SK-N-SH (cell line): ENCODE measurements around the gene DENND1A. TPM values are rescaled to one million over a fixed set of nuclear protein-coding genes. Genes with fewer than 3 reads are reported as not detected.

ENCODE experiments used
- CTCF ChIA-PET: fragments of 300-600, 350-600 bp; formaldehyde crosslinking; extraction: SDS; loops from one replicate; lab custom pipeline; 2021; lab: Yijun Ruan, JAX
- POLR2A ChIA-PET: fragments of 350-600 bp; sonication (Branson Sonifier 250); formaldehyde crosslinking; extraction: SDS; loops from one replicate; lab custom pipeline; 2020; ENCODE audit warnings: antibody characterized with exemption, inconsistent platforms; lab: Yijun Ruan, JAX
- DNase-seq: peaks from one replicate; pipeline ENCODE4 v3.0.0; 2012
- H2AFZ ChIP-seq: fragments of 200-600 bp; sonication (generic); 2 replicates; pipeline ENCODE4 v1.8.1; 2016; ENCODE audit warnings: antibody characterized with exemption, mild to moderate bottlenecking, low read depth
- H3F3A ChIP-seq: fragments of 200-600 bp; sonication (generic); replicated peaks from 2 replicates; pipeline ENCODE3; 2016; ENCODE audit warnings: antibody characterized with exemption, mild to moderate bottlenecking; ENCODE audit not compliant: insufficient read depth
- H3K27ac ChIP-seq, 2 experiments: fragments of 200-500 bp in 1 of 2; fragments of 200-600 bp in 1 of 2; sonication (Bioruptor generic) in 1 of 2; sonication (generic), shearing (Covaris generic) in 1 of 2; 2 replicates each; pipeline versions ENCODE4 v1.5.1 to v1.6.1; 2014 to 2016; ENCODE audit warnings: low read depth in 2 of 2, inconsistent platforms in 1 of 2, low read length in 1 of 2, mild to moderate bottlenecking in 1 of 2, mixed read lengths in 1 of 2
- H3K27me3 ChIP-seq: fragments of 200-600 bp; sonication (generic), shearing (Covaris generic); 2 replicates; pipeline ENCODE4 v1.6.1; 2016; ENCODE audit warnings: mixed run types; ENCODE audit not compliant: insufficient read depth
- H3K36me3 ChIP-seq, 2 experiments: fragments of 200-500 bp in 1 of 2; fragments of 200-600 bp in 1 of 2; sonication (Bioruptor generic) in 1 of 2; sonication (generic) in 1 of 2; replicated peaks in 1 of 2; 2 replicates each; pipeline versions ENCODE3 to v1.5.1; 2014 to 2016; ENCODE audit warnings: low read length in 1 of 2, mild to moderate bottlenecking in 1 of 2; ENCODE audit not compliant: insufficient read depth in 2 of 2, control insufficient read depth in 1 of 2
- H3K4me1 ChIP-seq, 2 experiments: fragments of 200-500 bp in 1 of 2; fragments of 200-600 bp in 1 of 2; sonication (Bioruptor generic) in 1 of 2; sonication (generic), shearing (Covaris generic) in 1 of 2; 2 replicates each; pipeline versions ENCODE4 v1.5.1 to v1.6.1; 2014 to 2016; ENCODE audit warnings: low read depth in 1 of 2, low read length in 1 of 2, mixed run types in 1 of 2; ENCODE audit not compliant: insufficient read depth in 2 of 2, control insufficient read depth in 1 of 2
- H3K4me2 ChIP-seq: fragments of 200-600 bp; sonication (generic), shearing (Covaris generic); 2 replicates; pipeline ENCODE4 v1.6.1; 2017; ENCODE audit warnings: mixed run types
- H3K4me3 ChIP-seq, 2 experiments: fragments of 200-500 bp in 1 of 2; fragments of 200-600 bp in 1 of 2; sonication (Bioruptor generic) in 1 of 2; sonication (generic), shearing (Covaris generic) in 1 of 2; 2 replicates each; pipeline versions ENCODE4 v1.5.1 to v1.8.1; 2014 to 2016; ENCODE audit warnings: low read depth in 2 of 2, inconsistent platforms in 1 of 2, low read length in 1 of 2, mild to moderate bottlenecking in 1 of 2, mixed read lengths in 1 of 2, moderate library complexity in 1 of 2
- H3K79me2 ChIP-seq: fragments of 200-600 bp; sonication (generic); 2 replicates; pipeline ENCODE4 v1.8.1; 2017; ENCODE audit warnings: mild to moderate bottlenecking; ENCODE audit not compliant: insufficient read depth
- H3K9ac ChIP-seq: fragments of 200-600 bp; sonication (generic); 2 replicates; pipeline ENCODE4 v1.6.1; 2017; ENCODE audit warnings: mixed run types
- H3K9me2 ChIP-seq: fragments of 200-600 bp; sonication (generic); 2 replicates; pipeline ENCODE4 v1.6.1; 2017; ENCODE audit warnings: mixed run types
- H3K9me3 ChIP-seq: fragments of 200-600 bp; sonication (generic); 2 replicates; pipeline ENCODE4 v1.6.1; 2017; ENCODE audit warnings: mixed run types, mild to moderate bottlenecking, moderate library complexity
- H4K20me1 ChIP-seq: fragments of 200-600 bp; sonication (generic); 2 replicates; pipeline ENCODE4 v1.6.1; 2017; ENCODE audit warnings: mild to moderate bottlenecking, mixed run types; ENCODE audit not compliant: insufficient read depth
- CHD2 ChIP-seq: fragments of 150-350 bp; IDR thresholded peaks from 2 replicates; pipeline ENCODE4 v1.6.1; 2018; ENCODE audit warnings: low read length; ENCODE audit not compliant: partially characterized antibody
- EP300 ChIP-seq, 2 experiments: IDR thresholded peaks; 2 replicates each; pipeline versions ENCODE4 v1.4.0 to v1.6.1; 2012; ENCODE audit warnings: borderline replicate concordance in 1 of 2, low read depth in 1 of 2, low read length in 1 of 2
- EZH2phosphoT487 ChIP-seq: fragments of 200-600 bp; sonication (generic); IDR thresholded peaks from 2 replicates; pipeline ENCODE4 v1.6.1; 2017; ENCODE audit warnings: low read depth, mixed run types, mild to moderate bottlenecking, antibody characterized with exemption, moderate library complexity, borderline replicate concordance
- FOXJ3 ChIP-seq: sonication (generic); formaldehyde crosslinking; IDR thresholded peaks from 2 replicates; pipeline ENCODE4 v1.5.1; 2020; ENCODE audit warnings: mild to moderate bottlenecking, missing genetic modification reagents
- FOXM1 ChIP-seq: IDR thresholded peaks from 2 replicates; pipeline ENCODE4 v1.4.0; 2012; ENCODE audit warnings: low read depth, mild to moderate bottlenecking
- GATA2 ChIP-seq: sonication (generic); formaldehyde crosslinking; IDR thresholded peaks from 2 replicates; pipeline ENCODE4 v1.5.0; 2020; ENCODE audit warnings: mild to moderate bottlenecking, missing genetic modification reagents
- JUND ChIP-seq: IDR thresholded peaks from 2 replicates; pipeline ENCODE4 v1.4.0; 2012
- MEF2A ChIP-seq: IDR thresholded peaks from 2 replicates; pipeline ENCODE4 v1.4.0; 2012; ENCODE audit warnings: low read depth, borderline replicate concordance
- NFIC ChIP-seq: IDR thresholded peaks from 2 replicates; pipeline ENCODE4 v1.4.0; 2012; ENCODE audit warnings: borderline replicate concordance
- POLR2AphosphoS5 ChIP-seq: IDR thresholded peaks from 2 replicates; pipeline ENCODE4 v1.6.1; 2012; ENCODE audit warnings: low read depth, low read length
- RXRA ChIP-seq: IDR thresholded peaks from 2 replicates; pipeline ENCODE4 v1.4.0; 2012; ENCODE audit warnings: low read depth, mild to moderate bottlenecking, borderline replicate concordance
- SIN3A ChIP-seq: IDR thresholded peaks from 2 replicates; pipeline ENCODE4 v1.6.1; 2012; ENCODE audit warnings: low read depth, mild to moderate bottlenecking, low read length, moderate library complexity, borderline replicate concordance
- SMC3 ChIP-seq: IDR thresholded peaks from 2 replicates; pipeline ENCODE4 v1.6.1; 2012; ENCODE audit warnings: low read depth, low read length, improper control_type of control experiment
- TAF1 ChIP-seq: IDR thresholded peaks from 2 replicates; pipeline ENCODE4 v1.6.1; 2012; ENCODE audit warnings: low read depth, mild to moderate bottlenecking, low read length, moderate library complexity, borderline replicate concordance
- TCF12 ChIP-seq: IDR thresholded peaks from 2 replicates; pipeline ENCODE4 v1.4.0; 2012
- TEAD4 ChIP-seq: IDR thresholded peaks from 2 replicates; pipeline ENCODE4 v1.4.0; 2012; ENCODE audit warnings: mild to moderate bottlenecking, borderline replicate concordance; ENCODE audit not compliant: insufficient read depth
- WGBS: methylation state at CpG from one replicate; pipeline ENCODE4 v1.1.6; 2017; ENCODE audit warnings: low lambda C conversion rate; 5-methylcytosine and 5-hydroxymethylcytosine counted together
- polyA plus RNA-seq, 3 experiments: library from polyadenylated mRNA; depleted of rRNA; stranded (reverse); fragments of >200 nt; gene quantifications; 2 replicates each; pipeline ENCODE4 v1.2.3, GENCODE V29; 2012
- TF ChIP-seq, protein P1 (sequence below): IDR thresholded peaks from 2 replicates; pipeline ENCODE4 v1.4.0; 2012; ENCODE audit warnings: low read depth
- TF ChIP-seq, protein P2 (sequence below): fragments of 150-350 bp; IDR thresholded peaks from 2 replicates; pipeline ENCODE4 v1.6.1; 2017; ENCODE audit warnings: antibody characterized with exemption, low read length, low read depth, borderline replicate concordance
- TF ChIP-seq, protein P3 (sequence below): fragments of 150-350 bp; IDR thresholded peaks from 2 replicates; pipeline ENCODE4 v1.6.1; 2016; ENCODE audit warnings: mild to moderate bottlenecking, low read depth, low read length

Gene DENND1A
- polyA plus RNA-seq, 1 of the 3 experiments (the other 2 are of a cell fraction) = 25.4 TPM

DNA sequence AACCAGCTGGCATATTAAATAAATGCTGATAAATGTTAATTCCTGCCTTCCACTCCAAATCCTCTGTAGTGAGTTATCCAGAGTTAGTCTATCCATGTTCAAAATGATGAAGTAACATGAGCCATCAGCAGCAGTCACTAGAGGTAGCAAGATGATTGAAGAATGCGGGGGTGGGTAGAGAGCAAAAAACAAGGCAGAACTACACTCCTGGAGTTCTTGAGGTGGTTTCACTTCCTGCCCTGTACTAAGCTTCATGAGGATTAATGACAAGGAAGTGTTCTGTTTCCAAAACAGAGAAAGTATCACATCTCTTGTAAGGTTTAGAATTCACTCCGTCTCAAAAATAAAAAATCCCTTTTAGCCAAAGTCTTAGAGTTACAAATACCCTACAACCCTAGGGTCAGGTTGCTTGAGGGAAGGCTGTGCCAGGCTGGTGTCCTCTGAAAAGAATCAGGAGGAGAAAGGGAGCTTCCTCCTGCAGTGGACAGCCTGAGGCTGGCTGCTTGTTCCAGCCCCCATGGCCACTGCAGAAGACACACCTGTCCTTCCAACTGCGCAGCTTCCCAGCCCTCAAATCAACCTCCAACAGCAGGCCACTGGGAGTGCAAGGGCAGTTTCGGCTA, 180.2 kb downstream of the DENND1A start:
- H3K4me2 ChIP-seq = no peak overlapping the region
- H3K27ac ChIP-seq = no peak overlapping the region
- no peak overlapping the region for H3K4me3 ChIP-seq
- no peaks in the 10 kb centered on the region; a peak in 1 of 4 replicates for H3K4me1 ChIP-seq
- ChIA-PET POLR2A (no interaction called here), CTCF (interaction anchor here (1.0 to 1.2 kb wide), 4 partner anchors 10 to 31 kb away, joined by 3 to 4 read pairs (median 3); no protein-coding TSS in a partner anchor)
- H3K79me2 ChIP-seq = no peaks in the 10 kb centered on the region
- no peaks in the 10 kb centered on the region for H3K27me3 ChIP-seq
- 94% methylated on average over 4 of the region's 4 CpGs for WGBS
- no peak for DNase-seq
- H3K9ac ChIP-seq = no peak overlapping the region
- H2AFZ ChIP-seq = no peak overlapping the region
- TF ChIP-seq JUND (no peak), MEF2A (no peak), POLR2AphosphoS5 (no peak), TEAD4 (no peak), SIN3A (no peak), GATA2 (CRISPR knock-in tag) (no peak), SMC3 (no peak), FOXJ3 (CRISPR knock-in tag) (no peak), EZH2phosphoT487 (no peak), CHD2 (no peak), TAF1 (no peak), FOXM1 (no peak), TCF12 (no peak), NFIC (no peak)
- TF ChIP-seq, protein P1, sequence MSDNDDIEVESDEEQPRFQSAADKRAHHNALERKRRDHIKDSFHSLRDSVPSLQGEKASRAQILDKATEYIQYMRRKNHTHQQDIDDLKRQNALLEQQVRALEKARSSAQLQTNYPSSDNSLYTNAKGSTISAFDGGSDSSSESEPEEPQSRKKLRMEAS = no peak
- TF ChIP-seq, protein P2, sequence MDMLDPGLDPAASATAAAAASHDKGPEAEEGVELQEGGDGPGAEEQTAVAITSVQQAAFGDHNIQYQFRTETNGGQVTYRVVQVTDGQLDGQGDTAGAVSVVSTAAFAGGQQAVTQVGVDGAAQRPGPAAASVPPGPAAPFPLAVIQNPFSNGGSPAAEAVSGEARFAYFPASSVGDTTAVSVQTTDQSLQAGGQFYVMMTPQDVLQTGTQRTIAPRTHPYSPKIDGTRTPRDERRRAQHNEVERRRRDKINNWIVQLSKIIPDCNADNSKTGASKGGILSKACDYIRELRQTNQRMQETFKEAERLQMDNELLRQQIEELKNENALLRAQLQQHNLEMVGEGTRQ = no peak
- TF ChIP-seq, protein P3, sequence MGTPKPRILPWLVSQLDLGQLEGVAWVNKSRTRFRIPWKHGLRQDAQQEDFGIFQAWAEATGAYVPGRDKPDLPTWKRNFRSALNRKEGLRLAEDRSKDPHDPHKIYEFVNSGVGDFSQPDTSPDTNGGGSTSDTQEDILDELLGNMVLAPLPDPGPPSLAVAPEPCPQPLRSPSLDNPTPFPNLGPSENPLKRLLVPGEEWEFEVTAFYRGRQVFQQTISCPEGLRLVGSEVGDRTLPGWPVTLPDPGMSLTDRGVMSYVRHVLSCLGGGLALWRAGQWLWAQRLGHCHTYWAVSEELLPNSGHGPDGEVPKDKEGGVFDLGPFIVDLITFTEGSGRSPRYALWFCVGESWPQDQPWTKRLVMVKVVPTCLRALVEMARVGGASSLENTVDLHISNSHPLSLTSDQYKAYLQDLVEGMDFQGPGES = no peak
- H3K9me3 ChIP-seq = no peaks in the 10 kb centered on the region
- no peaks in the 10 kb centered on the region for H3F3A ChIP-seq
- no peaks in the 10 kb centered on the region for H4K20me1 ChIP-seq
- no peaks in the 10 kb centered on the region for H3K36me3 ChIP-seq
- H3K9me2 ChIP-seq = no peaks in the 10 kb centered on the region

DNA sequence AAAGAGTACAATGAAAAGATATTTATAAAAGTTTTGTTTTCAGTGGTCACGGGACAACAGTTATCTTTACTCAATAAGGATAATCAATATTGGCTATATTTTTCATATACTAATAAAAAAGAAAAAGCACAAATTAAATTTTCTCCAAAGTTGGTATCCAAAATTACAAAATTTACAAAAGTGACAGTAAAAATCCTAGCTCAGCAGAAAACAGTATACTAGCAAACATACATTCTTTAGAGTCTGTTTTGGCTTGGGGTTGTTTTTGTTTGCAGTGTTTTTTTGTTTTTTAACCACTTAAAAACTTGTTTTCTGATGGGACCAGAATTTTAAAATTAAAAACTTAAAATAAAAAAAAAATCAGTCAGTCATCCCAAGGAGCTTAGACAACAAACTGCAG, 183.2 kb downstream of the DENND1A start:
- no peaks in the 10 kb centered on the region for H3K9me2 ChIP-seq
- CTCF ChIA-PET = interaction anchor here (1.2 to 1.4 kb wide), 2 partner anchors 14 to 174 kb away, joined by 3 read pairs; no protein-coding TSS in a partner anchor
- no peak overlapping the region for H3K27ac ChIP-seq
- H4K20me1 ChIP-seq = no peaks in the 10 kb centered on the region
- H3K79me2 ChIP-seq = no peaks in the 10 kb centered on the region
- TF ChIP-seq EP300 (IDR thresholded peaks at IDR 0.05; ENCODE audit: borderline replicate concordance in 1 of 2, low read depth in 1 of 2, low read length in 1 of 2) (no peak), RXRA (no peak)
- no peaks in the 10 kb centered on the region for H3K27me3 ChIP-seq
- H3K4me2 ChIP-seq = no peak overlapping the region
- H3K9me3 ChIP-seq = no peaks in the 10 kb centered on the region
- no peak for DNase-seq
- no peak overlapping the region for H3K9ac ChIP-seq
- H3K4me3 ChIP-seq = no peak overlapping the region
- H2AFZ ChIP-seq = no peak overlapping the region
- H3K4me1 ChIP-seq = peaks cover 0 to 2% of the 10 kb centered on the region in 2 experiments; a peak in 1 of 4 replicates
- no peaks in the 10 kb centered on the region for H3K36me3 ChIP-seq
- POLR2A ChIA-PET = no interaction called here
- no peaks in the 10 kb centered on the region for H3F3A ChIP-seq
- 93% methylated on average over 1 of the region's 1 CpG for WGBS
